A549 (cell line): ENCODE measurements around the gene LRIG1.

Experiments
- CTCF ChIP-seq: fragments of >200 bp; sonication (Bioruptor Twin); formaldehyde crosslinking; IDR thresholded peaks from 3 replicates; pipeline ENCODE4 v1.5.1; 2016
- EP300 ChIP-seq, 2 experiments: fragments of >200 bp; sonication (Bioruptor Twin); formaldehyde crosslinking; IDR thresholded peaks; 2 replicates in 1 of 2; 3 replicates in 1 of 2; pipeline ENCODE4 v1.6.1; 2016 to 2017
- FOXS1 ChIP-seq: fragments of 250-450 bp; sonication (Bioruptor Pico); IDR thresholded peaks from 2 replicates; pipeline ENCODE4 v1.5.0; 2020; ENCODE audit warnings: mild to moderate bottlenecking, moderate library complexity
- JUNB ChIP-seq: fragments of >200 bp; sonication (Bioruptor Twin); formaldehyde crosslinking; IDR thresholded peaks from 2 replicates; pipeline ENCODE4 v1.6.1; 2016
- KDM1A ChIP-seq: fragments of 200-600 bp; sonication (generic); IDR thresholded peaks from 2 replicates; pipeline ENCODE4 v1.6.1; 2016; ENCODE audit warnings: low read depth, mild to moderate bottlenecking
- KDM5A ChIP-seq: fragments of 200-600 bp; sonication (generic); IDR thresholded peaks from 2 replicates; pipeline ENCODE4 v1.6.1; 2016; ENCODE audit warnings: antibody characterized with exemption, mild to moderate bottlenecking
- MAFK ChIP-seq: fragments of 450-650 bp; IDR thresholded peaks from 2 replicates; pipeline ENCODE4 v1.6.1; 2014; ENCODE audit not compliant: partially characterized antibody
- MYC ChIP-seq: IDR thresholded peaks from 2 replicates; pipeline ENCODE4 v1.6.1; 2012; ENCODE audit warnings: mild to moderate bottlenecking, inconsistent platforms, low read length, improper control_type of control experiment, borderline replicate concordance
- POLR2A ChIP-seq: IDR thresholded peaks from 2 replicates; pipeline ENCODE4 v1.6.1; 2012; ENCODE audit warnings: mild to moderate bottlenecking, low read length
- RCOR1 ChIP-seq: fragments of 150-350 bp; IDR thresholded peaks from 2 replicates; pipeline ENCODE4 v1.6.1; 2014; ENCODE audit warnings: antibody characterized with exemption, low read length, low read depth
- RNF2 ChIP-seq: fragments of 200-600 bp; sonication (generic); IDR thresholded peaks from 2 replicates; pipeline ENCODE4 v1.6.1; 2016; ENCODE audit warnings: low read depth, mild to moderate bottlenecking, antibody characterized with exemption, moderate library complexity, borderline replicate concordance
- TP53 ChIP-seq: fragments of 250-450 bp; sonication (Bioruptor Pico); IDR thresholded peaks from 2 replicates; pipeline ENCODE4 v1.5.0; 2021; ENCODE audit warnings: mild to moderate bottlenecking, moderate library complexity

- no peak for TF ChIP-seq POLR2A
- no peak for TF ChIP-seq CTCF
- TF ChIP-seq KDM1A: no peak
- no peak for TF ChIP-seq EP300 (IDR thresholded peaks at IDR 0.05)
- TF ChIP-seq RNF2: no peak
- no peak for TF ChIP-seq JUNB
- TF ChIP-seq MAFK: no peak
- no peak for TF ChIP-seq KDM5A
- no peak for TF ChIP-seq TP53 (CRISPR knock-in tag)
- TF ChIP-seq RCOR1: no peak
- no peak for TF ChIP-seq MYC
- TF ChIP-seq FOXS1 (CRISPR knock-in tag): no peak
Observed at GRCh38 chr3:66403323-66403990, 97.4 kb downstream of the LRIG1 start.
